GM19324 (cell line): ENCODE measurements around the gene C2orf78.
"Not testable (repeated sequence)": the region's sequence is repeated elsewhere in the genome, so short reads cannot be mapped to it uniquely, and the experiment has no call there.

Source experiments
- ATAC-seq: cut with Tn5 transposase; IDR thresholded peaks from one replicate; pipeline ENCODE4 v1.9.1; 2021; ENCODE audit warnings: mild to moderate bottlenecking, moderate library complexity; ENCODE audit not compliant: unreplicated experiment, low FRiP score

The C2orf78 gene

DNA sequence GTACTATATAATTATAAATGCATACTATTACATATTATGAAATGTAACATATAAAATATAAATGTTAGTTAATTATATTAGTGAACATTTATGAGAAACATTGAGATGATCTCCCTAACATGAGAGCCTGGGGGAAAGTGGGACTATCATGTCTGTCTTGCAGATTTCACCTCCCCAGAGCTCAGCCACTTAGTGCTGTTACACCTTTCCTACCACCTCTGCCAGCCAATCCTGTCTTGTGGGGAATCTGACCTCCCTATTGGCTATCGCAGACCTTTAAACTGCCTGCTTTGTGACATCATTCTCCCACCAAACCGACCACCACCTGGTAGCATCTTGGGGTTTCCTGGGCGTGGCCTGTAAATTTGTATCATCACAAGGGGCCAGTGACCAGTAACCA lies at the start of gene C2orf78:
Gene C2orf78, plus strand, starts transcription at position 301 of the 400 bp plus-strand sequence. CDS start 127 bp downstream, outside the sequence.
- not testable (repeated sequence) for ATAC-seq

- no peak for ATAC-seq
Measured at GRCh38 chr2:73736378-73736777, 47.6 kb upstream of the C2orf78 start.

DNA sequence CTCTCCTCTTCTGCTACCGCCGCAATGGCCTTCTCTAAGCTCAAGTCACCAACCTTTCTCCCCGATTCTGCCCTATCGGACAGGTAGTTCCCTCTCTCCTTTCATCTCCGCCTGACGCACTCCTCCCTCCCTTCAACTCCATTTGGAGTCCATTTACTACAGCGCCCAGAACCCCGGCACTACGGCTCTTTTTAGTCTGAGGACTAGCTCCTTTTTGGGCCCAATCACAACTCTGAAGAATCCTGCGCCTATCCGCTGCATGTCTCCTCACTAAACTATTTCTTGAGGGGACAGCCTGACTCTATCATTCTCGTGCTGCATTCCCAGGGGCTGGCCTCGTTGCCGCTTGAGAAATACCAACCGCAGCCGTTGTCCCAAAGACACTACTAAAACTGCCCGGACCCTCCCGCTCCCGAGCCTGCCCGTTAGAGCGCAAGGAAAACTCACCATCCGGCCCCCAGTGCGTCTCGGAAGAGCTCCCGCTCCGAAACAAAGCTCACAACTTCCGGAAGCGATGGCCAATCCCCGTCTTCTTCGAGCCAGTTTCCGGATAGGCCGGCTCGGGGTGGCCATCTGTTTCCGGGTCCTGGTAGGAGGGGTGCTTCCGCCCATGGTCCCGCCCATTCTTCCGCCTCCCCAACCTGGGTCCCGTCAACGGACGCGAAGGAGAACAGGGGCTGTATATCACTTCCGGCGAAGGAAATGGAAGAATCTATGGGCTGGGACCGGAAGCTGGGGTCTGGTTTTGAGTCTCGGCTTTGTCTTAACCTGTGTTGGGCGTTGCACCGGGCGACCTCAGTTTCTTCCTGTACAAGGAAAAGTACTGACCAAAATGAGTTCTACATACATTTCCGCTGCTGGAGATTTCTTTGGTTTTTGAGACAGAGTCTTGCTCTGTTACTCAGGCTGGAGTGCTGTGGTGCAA lies 46.9 kb upstream of the C2orf78 start, which contains the start of gene TPRKB:
Gene TPRKB, minus strand, starts transcription at position 491 of the 925 bp plus-strand sequence. CDS start 2,776 bp downstream, outside the sequence.
- peak; percentile 99 for ATAC-seq

DNA sequence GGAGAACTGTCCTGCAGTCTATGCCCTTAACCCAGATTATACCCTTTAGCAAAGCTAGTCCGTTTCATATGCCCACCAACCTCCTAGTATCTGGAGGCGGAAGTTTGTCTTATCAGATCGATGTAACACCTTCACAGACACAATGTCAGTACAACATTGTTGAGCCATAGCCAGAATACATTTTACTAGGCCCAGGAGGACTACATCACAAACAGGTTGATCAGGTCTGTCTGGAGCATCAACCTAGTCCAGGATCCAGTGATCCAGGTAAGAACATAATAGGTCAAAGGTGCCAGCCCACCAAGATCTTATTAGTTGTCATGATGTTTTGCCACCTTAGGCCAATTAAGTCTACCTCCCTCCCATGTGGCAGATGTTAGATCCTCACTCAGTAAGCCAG lies 44.9 kb upstream of the C2orf78 start:
- ATAC-seq, result no peak

DNA sequence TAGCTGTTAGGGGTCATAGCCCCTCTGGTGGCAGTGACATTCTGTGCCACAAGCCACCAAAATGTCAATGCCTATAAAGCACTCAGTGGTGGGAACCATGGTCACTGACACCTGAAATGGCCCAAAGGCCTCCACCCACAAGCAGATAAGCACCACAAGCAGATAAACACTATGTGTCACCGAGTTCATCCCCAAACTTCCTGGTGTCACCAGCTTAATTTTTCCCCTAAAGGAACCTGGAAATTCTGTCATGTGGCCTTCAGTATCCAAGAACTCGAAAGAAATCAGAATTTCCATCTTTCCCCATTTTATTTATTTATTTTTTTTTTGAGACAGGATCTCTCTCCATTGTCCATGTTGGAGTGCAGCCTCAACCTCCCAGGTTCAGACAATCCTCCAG lies 43.2 kb upstream of the C2orf78 start:
- no peak for ATAC-seq

- no peak for ATAC-seq
Measured at GRCh38 chr2:73746015-73746876, 37.7 kb upstream of the C2orf78 start.

- ATAC-seq, result no peak
Measured at GRCh38 chr2:73746877-73747208, 37.1 kb upstream of the C2orf78 start.

GRCh38 chr2:73749314-73749713 lies 34.7 kb upstream of the C2orf78 start:
- ATAC-seq, result no peak

DNA sequence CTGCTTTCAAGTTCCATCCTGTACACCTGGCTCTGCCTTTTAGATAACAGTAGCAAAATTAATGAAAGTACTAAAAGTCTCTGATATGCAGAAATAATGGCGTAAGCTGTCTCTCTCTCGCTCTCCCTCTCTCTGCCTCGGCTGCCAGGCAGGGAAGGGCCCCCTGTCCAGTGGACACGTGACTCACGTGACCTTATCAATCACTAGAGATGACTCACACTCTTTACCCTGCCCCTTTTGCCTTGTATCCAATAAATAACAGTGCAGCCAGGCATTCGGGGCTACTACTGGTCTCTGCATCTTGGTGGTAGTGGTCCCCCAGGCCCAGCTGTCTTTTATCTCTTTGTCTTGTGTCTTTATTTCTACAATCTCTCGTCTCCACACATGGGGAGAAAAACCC lies 29.7 kb upstream of the C2orf78 start:
- ATAC-seq, result not testable (repeated sequence)

- no peak for ATAC-seq
Measured at GRCh38 chr2:73759285-73759764, 24.7 kb upstream of the C2orf78 start.

- no peak for ATAC-seq
Measured at GRCh38 chr2:73759904-73760303, 24.1 kb upstream of the C2orf78 start.

DNA sequence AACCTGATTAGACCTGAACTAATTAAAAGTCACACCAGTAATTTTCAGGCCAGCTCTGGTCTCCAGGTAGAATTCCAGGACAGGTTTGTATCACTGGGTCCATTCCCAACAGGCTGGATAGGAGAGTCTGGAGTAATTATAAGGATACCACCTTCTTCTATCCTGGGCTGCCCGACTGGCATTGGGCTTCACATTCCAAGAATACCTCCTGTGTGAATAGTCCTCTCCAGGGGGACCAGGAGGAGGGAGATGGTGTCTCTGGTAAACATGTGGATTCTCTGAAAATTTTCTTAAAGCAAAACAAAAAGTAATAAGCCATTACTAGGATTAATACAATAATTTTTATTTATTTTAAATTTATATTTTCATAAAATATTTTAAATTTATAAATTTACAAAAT lies 21.4 kb upstream of the C2orf78 start:
- no peak for ATAC-seq

- ATAC-seq, result no peak
Measured at GRCh38 chr2:73764945-73765344, 19.0 kb upstream of the C2orf78 start.

DNA sequence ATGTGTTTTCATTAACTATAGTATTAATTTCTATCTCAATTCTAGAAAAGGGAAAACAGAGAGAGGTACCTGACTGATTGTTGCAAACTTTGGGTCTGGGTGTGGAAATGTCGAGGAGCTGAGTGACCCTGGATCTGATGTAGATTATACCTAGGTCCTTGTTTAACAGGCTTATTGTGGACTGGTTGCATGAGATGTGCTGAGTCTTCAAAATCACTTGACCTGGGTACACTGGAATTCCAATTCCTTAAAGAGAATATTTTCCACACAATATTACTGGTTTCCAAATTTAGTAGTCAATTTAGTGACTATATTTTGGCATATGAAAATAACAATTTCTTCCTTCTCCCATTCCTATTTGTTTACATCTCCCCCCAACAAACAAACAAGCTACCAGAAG lies 17.6 kb upstream of the C2orf78 start:
- no peak for ATAC-seq

- no peak for ATAC-seq
Measured at GRCh38 chr2:73766994-73767393, 17.0 kb upstream of the C2orf78 start.

GRCh38 chr2:73770725-73771124 lies 13.3 kb upstream of the C2orf78 start:
- no peak for ATAC-seq

GRCh38 chr2:73772819-73773218 lies 11.2 kb upstream of the C2orf78 start:
- no peak for ATAC-seq

DNA sequence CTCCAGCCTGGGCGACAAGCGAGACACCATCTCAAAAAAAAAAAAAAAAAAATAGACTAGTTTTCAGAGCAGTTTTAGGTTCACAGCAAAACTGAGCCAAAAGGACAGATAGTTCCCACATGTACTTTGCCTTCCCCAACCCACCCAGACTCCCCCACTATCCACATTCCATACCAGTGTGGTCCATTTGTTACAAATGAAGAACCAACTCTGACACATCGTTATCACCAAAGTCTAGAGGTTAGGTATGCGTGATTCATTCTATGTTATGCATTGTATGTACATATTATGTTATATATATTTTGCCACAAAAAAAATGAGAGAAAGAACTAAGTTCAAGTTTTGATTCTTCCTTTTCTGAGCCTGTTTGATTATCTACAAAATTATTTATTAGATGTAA lies 7.6 kb upstream of the C2orf78 start:
- no peak for ATAC-seq

DNA sequence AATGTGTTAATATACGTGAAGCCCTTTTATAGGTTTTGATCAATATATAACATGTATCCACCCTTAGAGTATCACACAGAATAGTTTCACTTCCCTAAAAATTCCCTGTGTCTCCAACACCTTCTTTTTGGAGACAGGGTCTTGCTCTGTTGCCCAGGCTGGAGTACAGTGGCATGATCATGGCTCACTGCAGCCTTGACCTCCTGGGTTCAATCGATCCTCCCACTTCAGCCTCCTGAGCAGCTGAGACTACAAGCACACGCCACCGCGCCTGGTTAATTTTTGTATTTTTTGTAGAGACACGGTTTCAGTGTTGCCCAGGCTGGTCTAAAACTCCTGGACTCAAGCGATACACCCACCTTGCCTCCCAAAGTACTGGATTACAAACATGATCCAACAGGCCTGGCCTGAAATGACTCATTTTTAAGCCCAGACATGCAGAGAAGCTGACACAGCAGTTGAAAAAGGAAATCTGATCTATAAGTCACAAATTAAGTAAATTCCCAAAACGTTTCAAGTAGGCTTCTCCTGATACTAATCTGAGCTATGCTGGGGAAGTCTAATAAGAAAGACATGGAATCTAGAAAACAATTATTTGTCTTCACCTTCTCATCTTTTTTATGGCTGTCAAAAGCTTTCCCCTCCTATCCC lies 7.0 kb upstream of the C2orf78 start:
- ATAC-seq, result no peak

DNA sequence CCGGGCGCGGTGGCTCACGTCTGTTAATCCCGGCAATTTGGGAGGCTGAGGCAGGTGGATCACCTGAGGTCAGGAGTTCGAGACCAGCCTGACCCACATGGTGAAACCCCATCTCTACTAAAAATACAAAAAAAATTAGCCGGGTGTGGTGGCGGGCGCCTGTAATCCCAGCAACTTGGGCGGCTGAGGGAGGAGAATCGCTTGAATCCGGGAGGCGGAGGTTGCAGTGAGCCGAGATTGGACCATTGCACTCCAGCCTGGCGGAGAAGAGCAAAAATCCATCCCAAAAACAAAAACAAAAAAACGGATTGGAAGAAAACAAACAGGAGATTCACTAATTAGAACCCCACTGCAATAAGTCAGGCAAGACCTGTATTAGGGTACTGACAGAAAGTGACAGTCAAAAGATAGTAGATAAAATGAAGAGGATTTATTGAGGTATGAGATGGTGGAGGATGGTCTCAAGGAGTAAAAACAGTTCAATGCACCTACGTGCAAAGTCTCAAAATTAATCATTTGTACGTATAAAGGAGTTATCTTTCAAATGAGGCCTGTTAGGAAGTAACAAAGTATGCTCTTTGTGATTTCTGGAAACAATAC lies 5.0 kb upstream of the C2orf78 start:
- not testable (repeated sequence) for ATAC-seq
